ENCODE data around the gene KRTAP1-5.

GRCh38 chr17:41042953-41043352, 15.9 kb upstream of the KRTAP1-5 start:
- TF ChIP-seq ZNF384 (IDR thresholded peaks at IDR 0.05) (no peak), FOXA1 (IDR thresholded peaks at IDR 0.05) (no peak), TARDBP (IDR thresholded peaks at IDR 0.05) (no peak), SP1 (IDR thresholded peaks at IDR 0.05) (no peak), NFRKB (IDR thresholded peaks at IDR 0.05) (no peak), SUZ12 (IDR thresholded peaks at IDR 0.05) (no peak), FOXM1 (IDR thresholded peaks at IDR 0.05; ENCODE audit: borderline replicate concordance) (no peak)

Data from HEK293T (cell line).